A549 (cell line): ENCODE data around the gene ZNRF3. TPM values are rescaled to one million over a fixed set of nuclear protein-coding genes. Genes with fewer than 3 reads are reported as not detected.

Experiments
- ATAC-seq, 2 experiments: fragments of 200-7000 bp in 1 of 2; fragments of >200 bp in 1 of 2; cut with Nextera tagmentation in 1 of 2; cut with Tn5 transposase in 1 of 2; 3 replicates each; pipeline versions ENCODE4 v1.8.0 to v1.9.1; 2018 to 2020; ENCODE audit warnings: mild to moderate bottlenecking in 1 of 2, moderate library complexity in 1 of 2
- CTCF ChIA-PET: fragments of 300-600 bp; sonication (Branson Sonifier 250); formaldehyde crosslinking; extraction: SDS; loops from one replicate; lab custom pipeline; 2021; ENCODE audit warnings: antibody characterized with exemption, inconsistent platforms; lab: Yijun Ruan, JAX
- POLR2A ChIA-PET: fragments of 350-600 bp; formaldehyde crosslinking; extraction: SDS; loops from one replicate; lab custom pipeline; 2021; ENCODE audit warnings: antibody characterized with exemption, inconsistent platforms; lab: Yijun Ruan, JAX
- DNase-seq, 2 experiments: peaks; one replicate each; pipeline versions ENCODE4 v3.0.0 to v3.0.0-alpha.2; 2011 to 2016; ENCODE audit warnings: low read depth in 1 of 2, low spot score in 1 of 2
- FAIRE-seq: peaks from 2 replicates; lab custom pipeline; 2011; peaks lifted over from hg19 to GRCh38; lab: Jason Lieb, UNC
- H3K27ac ChIP-seq, 2 experiments: fragments of >200 bp; sonication (Bioruptor Twin); formaldehyde crosslinking; 3 replicates each; pipeline ENCODE4 v1.5.1; 2016 to 2017
- H3K4me1 ChIP-seq: fragments of >200 bp; sonication (Bioruptor Twin); formaldehyde crosslinking; 3 replicates; pipeline ENCODE4 v1.6.1; 2016
- H3K4me2 ChIP-seq: fragments of >200 bp; sonication (Bioruptor Twin); formaldehyde crosslinking; 3 replicates; pipeline ENCODE4 v1.6.1; 2016
- H3K4me3 ChIP-seq: fragments of >200 bp; sonication (Bioruptor Twin); formaldehyde crosslinking; 3 replicates; pipeline ENCODE4 v1.5.1; 2016
- H3K9me3 ChIP-seq: fragments of >200 bp; sonication (Bioruptor Twin); formaldehyde crosslinking; 3 replicates; pipeline ENCODE4 v1.6.1; 2016
- BHLHE40 ChIP-seq: IDR thresholded peaks from 2 replicates; pipeline ENCODE4 v1.6.1; 2012; ENCODE audit warnings: low read depth, low read length, inconsistent platforms
- CEBPB ChIP-seq, 2 experiments: fragments of >200 bp in 1 of 2; sonication (Bioruptor Twin) in 1 of 2; formaldehyde crosslinking in 1 of 2; IDR thresholded peaks; 2 replicates each; pipeline ENCODE4 v1.6.1; 2012 to 2016
- CHD2 ChIP-seq: fragments of 150-350 bp; IDR thresholded peaks from 2 replicates; pipeline ENCODE4 v1.6.1; 2014; ENCODE audit warnings: low read length; ENCODE audit not compliant: partially characterized antibody
- FOSB ChIP-seq: fragments of 250-450 bp; sonication (Bioruptor Pico); IDR thresholded peaks from 2 replicates; pipeline ENCODE4 v1.5.0; 2020; ENCODE audit warnings: mild to moderate bottlenecking, moderate library complexity
- FOSL2 ChIP-seq, 2 experiments: fragments of 450-650 bp in 1 of 2; fragments of >200 bp in 1 of 2; sonication (Bioruptor Twin) in 1 of 2; formaldehyde crosslinking; IDR thresholded peaks; 2 replicates each; pipeline versions ENCODE4 v1.5.0 to v1.6.1; 2016 to 2020; ENCODE audit warnings: mild to moderate bottlenecking in 1 of 2, moderate library complexity in 1 of 2
- FOXS1 ChIP-seq: fragments of 250-450 bp; sonication (Bioruptor Pico); IDR thresholded peaks from 2 replicates; pipeline ENCODE4 v1.5.0; 2020; ENCODE audit warnings: mild to moderate bottlenecking, moderate library complexity
- HOXB5 ChIP-seq: fragments of 250-450 bp; sonication (Bioruptor Pico); IDR thresholded peaks from 2 replicates; pipeline ENCODE4 v1.5.0; 2020; ENCODE audit warnings: mild to moderate bottlenecking, moderate library complexity
- JUN ChIP-seq, 2 experiments: fragments of >200 bp; sonication (Bioruptor Twin); formaldehyde crosslinking; IDR thresholded peaks; 2 replicates in 1 of 2; 3 replicates in 1 of 2; pipeline ENCODE4 v1.6.1; 2016 to 2017
- MYC ChIP-seq: IDR thresholded peaks from 2 replicates; pipeline ENCODE4 v1.6.1; 2012; ENCODE audit warnings: mild to moderate bottlenecking, inconsistent platforms, low read length, improper control_type of control experiment, borderline replicate concordance
- NR3C1 ChIP-seq: fragments of >200 bp; sonication (Bioruptor Twin); formaldehyde crosslinking; IDR thresholded peaks from 3 replicates; pipeline ENCODE4 v1.6.1; 2017
- POLR2A ChIP-seq: IDR thresholded peaks from 2 replicates; pipeline ENCODE4 v1.6.1; 2012; ENCODE audit warnings: mild to moderate bottlenecking, low read length
- POLR2AphosphoS2 ChIP-seq: conservative IDR thresholded peaks from 2 replicates; pipeline ENCODE4 v1.6.1; 2012; ENCODE audit warnings: low read length, improper control_type of control experiment, inconsistent platforms
- RARB ChIP-seq: fragments of 250-450 bp; sonication (Bioruptor Pico); IDR thresholded peaks from 2 replicates; pipeline ENCODE4 v1.8.0; 2021; ENCODE audit warnings: mild to moderate bottlenecking, moderate library complexity
- RCOR1 ChIP-seq: fragments of 150-350 bp; IDR thresholded peaks from 2 replicates; pipeline ENCODE4 v1.6.1; 2014; ENCODE audit warnings: antibody characterized with exemption, low read length, low read depth
- RNF2 ChIP-seq: fragments of 200-600 bp; sonication (generic); IDR thresholded peaks from 2 replicates; pipeline ENCODE4 v1.6.1; 2016; ENCODE audit warnings: low read depth, mild to moderate bottlenecking, antibody characterized with exemption, moderate library complexity, borderline replicate concordance
- TP53 ChIP-seq: fragments of 250-450 bp; sonication (Bioruptor Pico); IDR thresholded peaks from 2 replicates; pipeline ENCODE4 v1.5.0; 2021; ENCODE audit warnings: mild to moderate bottlenecking, moderate library complexity
- ZC3H11A ChIP-seq: fragments of 450-650 bp; IDR thresholded peaks from 2 replicates; pipeline ENCODE4 v1.6.1; 2014; ENCODE audit warnings: antibody characterized with exemption, mild to moderate bottlenecking
- ZNF302 ChIP-seq: fragments of 250-450 bp; sonication (Bioruptor Pico); IDR thresholded peaks from 2 replicates; pipeline ENCODE4 v1.9.0; 2021; ENCODE audit warnings: inconsistent platforms, mild to moderate bottlenecking, moderate library complexity
- WGBS: methylation state at CpG from one replicate; pipeline ENCODE4 v1.1.6; 2017; ENCODE audit errors: missing lambda C conversion rate; 5-methylcytosine and 5-hydroxymethylcytosine counted together
- polyA plus RNA-seq, 4 experiments: library from polyadenylated mRNA; depleted of rRNA in 3 of 4; stranded (reverse); fragments of >200 nt; fragmentation: RNase III in 1 of 4; extraction: RNeasy Plus Mini Kit Qiagen cat#74134 plus additional on column Dnase treatment in 1 of 4; gene quantifications; 2 replicates in 3 of 4; 3 replicates in 1 of 4; pipeline ENCODE4 v1.2.3, GENCODE V29; 2011 to 2017
- TF ChIP-seq, protein P1 (sequence below): IDR thresholded peaks from 2 replicates; pipeline ENCODE4 v1.6.1; 2012; ENCODE audit warnings: low read depth, borderline replicate concordance
- TF ChIP-seq, protein P2 (sequence below): fragments of 250-450 bp; sonication (Bioruptor Pico); IDR thresholded peaks from 2 replicates; pipeline ENCODE4 v1.5.0; 2020; ENCODE audit warnings: low read depth, mild to moderate bottlenecking, moderate library complexity
- TF ChIP-seq, protein P3 (sequence below): fragments of >200 bp; sonication (Bioruptor Twin); formaldehyde crosslinking; IDR thresholded peaks from 2 replicates; pipeline ENCODE4 v1.6.1; 2016
- TF ChIP-seq, protein P4 (sequence below): fragments of 200-600 bp; sonication (generic); IDR thresholded peaks from 2 replicates; pipeline ENCODE4 v1.6.1; 2016; ENCODE audit warnings: antibody characterized with exemption, mild to moderate bottlenecking, moderate library complexity

The ZNRF3 gene
- polyA plus RNA-seq, 2 of the 4 experiments (the other 2 are of a cell fraction), result 4.6 to 6.9 TPM

DNA sequence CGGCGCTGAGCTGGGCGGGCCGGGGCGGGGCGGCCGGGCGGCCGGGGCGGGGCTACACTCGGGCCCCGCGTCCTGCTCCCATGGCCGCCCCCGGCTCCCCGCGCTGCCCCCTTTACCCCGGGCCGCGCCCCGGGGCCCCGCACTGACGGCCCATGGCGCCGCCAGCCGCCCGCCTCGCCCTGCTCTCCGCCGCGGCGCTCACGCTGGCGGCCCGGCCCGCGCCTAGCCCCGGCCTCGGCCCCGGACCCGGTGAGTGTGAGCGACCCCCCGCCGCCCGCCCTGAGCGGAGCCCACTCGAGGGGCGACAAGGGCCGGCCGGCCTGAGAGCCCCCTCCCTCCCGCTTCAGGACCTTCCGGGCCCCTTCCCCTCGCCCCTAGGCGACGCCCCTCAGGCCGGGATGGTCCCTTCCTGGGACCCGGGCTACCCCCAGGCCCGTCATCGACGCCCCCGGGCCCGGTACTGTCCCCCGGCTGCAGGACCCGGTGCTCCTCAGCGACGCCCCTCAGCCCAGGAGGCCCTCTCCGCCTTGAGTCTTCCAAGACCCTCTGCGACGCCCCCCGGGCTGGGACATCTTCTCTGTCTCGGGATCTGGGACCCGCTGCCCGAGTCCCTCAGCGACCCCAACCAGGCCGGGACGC, 189.7 kb downstream of the ZNRF3 start, which contains the start of gene KREMEN1:
KREMEN1 (plus strand) TSS at position 57 of the 639 bp plus-strand sequence; CDS start at position 153, 96 bp downstream.
- no peaks in the 10 kb centered on the region for H3K9me3 ChIP-seq
- WGBS, result 0% methylated on average over 4 of the region's 76 CpGs
- CTCF ChIA-PET, result no interaction called here
- peak within 1 kb of the TSS; percentile 97 for H3K4me2 ChIP-seq
- peak within 1 kb of the TSS; percentile 85 for H3K4me3 ChIP-seq
- ATAC-seq, result peak in 1 of 2 experiments; percentile 14; a peak in 1 of 6 replicates
- TF ChIP-seq, protein P1, sequence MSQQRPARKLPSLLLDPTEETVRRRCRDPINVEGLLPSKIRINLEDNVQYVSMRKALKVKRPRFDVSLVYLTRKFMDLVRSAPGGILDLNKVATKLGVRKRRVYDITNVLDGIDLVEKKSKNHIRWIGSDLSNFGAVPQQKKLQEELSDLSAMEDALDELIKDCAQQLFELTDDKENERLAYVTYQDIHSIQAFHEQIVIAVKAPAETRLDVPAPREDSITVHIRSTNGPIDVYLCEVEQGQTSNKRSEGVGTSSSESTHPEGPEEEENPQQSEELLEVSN, result no peak
- TF ChIP-seq RARB, result no peak
- no peak for TF ChIP-seq RCOR1
- TF ChIP-seq FOXS1 (CRISPR knock-in tag), result no peak
- no peak for TF ChIP-seq POLR2AphosphoS2
- no peak for TF ChIP-seq BHLHE40
- TF ChIP-seq ZNF302 (CRISPR knock-in tag), result no peak
- TF ChIP-seq, all 56 proteins: peak for 0
- Histone ChIP-seq H3K27ac (peak within 1 kb of the TSS; percentile 82 to 99), H3K4me1 (peaks cover 9% of the 10 kb centered on the region; the same call in 2 of the 3 replicates)
- DNase-seq, result no peak
- FAIRE-seq, result no peak
- POLR2A ChIA-PET, result interaction anchor here (0.6 kb wide), 1 partner anchor 15 kb away, joined by 3 read pairs; no protein-coding TSS in a partner anchor

DNA sequence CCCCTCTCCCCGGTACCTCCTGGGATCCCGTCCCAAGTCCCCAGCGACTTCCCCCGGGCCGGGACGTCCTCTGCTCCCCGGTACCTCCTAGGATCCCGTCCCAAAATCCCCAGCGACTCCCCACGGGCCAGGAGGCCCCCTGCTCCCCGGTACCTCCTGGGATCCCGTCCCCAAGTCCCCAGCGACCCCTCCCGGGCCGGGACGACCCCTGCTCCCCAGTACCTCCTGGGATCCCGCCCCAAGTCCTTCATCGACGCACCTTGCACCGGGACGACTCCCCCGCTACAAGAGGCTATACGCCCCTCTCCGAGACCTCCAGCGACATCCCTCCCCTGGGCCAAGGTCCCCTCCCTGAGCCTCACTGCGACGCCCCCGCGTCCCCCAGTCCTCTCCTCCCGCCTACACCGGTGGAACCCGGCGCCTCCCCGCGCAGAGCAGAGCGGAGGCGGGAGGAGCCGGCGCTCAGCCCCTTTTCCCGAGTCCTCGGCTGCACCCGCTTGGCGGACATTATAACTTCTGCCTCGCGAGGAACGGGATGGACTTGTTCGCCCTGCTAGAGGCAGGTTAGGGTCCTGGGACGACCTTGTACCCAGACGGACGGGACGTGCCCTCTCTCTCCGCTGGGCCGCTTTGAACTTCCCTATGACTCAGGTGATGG, 190.4 kb downstream of the ZNRF3 start:
- peak overlapping the region; percentile 82 to 99; a peak in 5 of 6 replicates for H3K27ac ChIP-seq
- WGBS, result 93% methylated on average over 32 of the region's 53 CpGs
- peak overlapping the region; percentile 85 for H3K4me3 ChIP-seq
- no peaks in the 10 kb centered on the region for H3K9me3 ChIP-seq
- DNase-seq (no peak), ATAC-seq (no peak), FAIRE-seq (no peak)
- peaks cover 9% of the 10 kb centered on the region; the same call in 2 of the 3 replicates for H3K4me1 ChIP-seq
- peak overlapping the region; percentile 97 for H3K4me2 ChIP-seq
- CTCF ChIA-PET, result interaction anchor here (1.3 kb wide), 1 partner anchor 18 kb away, joined by 3 read pairs; no protein-coding TSS in a partner anchor
- no peak for TF ChIP-seq TP53 (CRISPR knock-in tag)
- TF ChIP-seq, protein P1, result no peak
- no peak for TF ChIP-seq MYC
- TF ChIP-seq JUN (IDR thresholded peaks at IDR 0.05), result no peak
- no peak for TF ChIP-seq RCOR1
- TF ChIP-seq, protein P2, sequence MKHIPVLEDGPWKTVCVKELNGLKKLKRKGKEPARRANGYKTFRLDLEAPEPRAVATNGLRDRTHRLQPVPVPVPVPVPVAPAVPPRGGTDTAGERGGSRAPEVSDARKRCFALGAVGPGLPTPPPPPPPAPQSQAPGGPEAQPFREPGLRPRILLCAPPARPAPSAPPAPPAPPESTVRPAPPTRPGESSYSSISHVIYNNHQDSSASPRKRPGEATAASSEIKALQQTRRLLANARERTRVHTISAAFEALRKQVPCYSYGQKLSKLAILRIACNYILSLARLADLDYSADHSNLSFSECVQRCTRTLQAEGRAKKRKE (CRISPR knock-in tag), result no peak
- TF ChIP-seq, protein P3, sequence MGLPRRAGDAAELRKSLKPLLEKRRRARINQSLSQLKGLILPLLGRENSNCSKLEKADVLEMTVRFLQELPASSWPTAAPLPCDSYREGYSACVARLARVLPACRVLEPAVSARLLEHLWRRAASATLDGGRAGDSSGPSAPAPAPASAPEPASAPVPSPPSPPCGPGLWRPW, result no peak
- TF ChIP-seq, protein P4, sequence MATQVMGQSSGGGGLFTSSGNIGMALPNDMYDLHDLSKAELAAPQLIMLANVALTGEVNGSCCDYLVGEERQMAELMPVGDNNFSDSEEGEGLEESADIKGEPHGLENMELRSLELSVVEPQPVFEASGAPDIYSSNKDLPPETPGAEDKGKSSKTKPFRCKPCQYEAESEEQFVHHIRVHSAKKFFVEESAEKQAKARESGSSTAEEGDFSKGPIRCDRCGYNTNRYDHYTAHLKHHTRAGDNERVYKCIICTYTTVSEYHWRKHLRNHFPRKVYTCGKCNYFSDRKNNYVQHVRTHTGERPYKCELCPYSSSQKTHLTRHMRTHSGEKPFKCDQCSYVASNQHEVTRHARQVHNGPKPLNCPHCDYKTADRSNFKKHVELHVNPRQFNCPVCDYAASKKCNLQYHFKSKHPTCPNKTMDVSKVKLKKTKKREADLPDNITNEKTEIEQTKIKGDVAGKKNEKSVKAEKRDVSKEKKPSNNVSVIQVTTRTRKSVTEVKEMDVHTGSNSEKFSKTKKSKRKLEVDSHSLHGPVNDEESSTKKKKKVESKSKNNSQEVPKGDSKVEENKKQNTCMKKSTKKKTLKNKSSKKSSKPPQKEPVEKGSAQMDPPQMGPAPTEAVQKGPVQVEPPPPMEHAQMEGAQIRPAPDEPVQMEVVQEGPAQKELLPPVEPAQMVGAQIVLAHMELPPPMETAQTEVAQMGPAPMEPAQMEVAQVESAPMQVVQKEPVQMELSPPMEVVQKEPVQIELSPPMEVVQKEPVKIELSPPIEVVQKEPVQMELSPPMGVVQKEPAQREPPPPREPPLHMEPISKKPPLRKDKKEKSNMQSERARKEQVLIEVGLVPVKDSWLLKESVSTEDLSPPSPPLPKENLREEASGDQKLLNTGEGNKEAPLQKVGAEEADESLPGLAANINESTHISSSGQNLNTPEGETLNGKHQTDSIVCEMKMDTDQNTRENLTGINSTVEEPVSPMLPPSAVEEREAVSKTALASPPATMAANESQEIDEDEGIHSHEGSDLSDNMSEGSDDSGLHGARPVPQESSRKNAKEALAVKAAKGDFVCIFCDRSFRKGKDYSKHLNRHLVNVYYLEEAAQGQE, result no peak
- no peak for TF ChIP-seq NR3C1
- no peak for TF ChIP-seq POLR2A
- TF ChIP-seq RARB, result no peak
- TF ChIP-seq RNF2, result no peak
- no peak for TF ChIP-seq CEBPB (IDR thresholded peaks at IDR 0.05)
- no peak for TF ChIP-seq ZNF302 (CRISPR knock-in tag)
- no peak for TF ChIP-seq CHD2
- TF ChIP-seq HOXB5 (CRISPR knock-in tag), result no peak
- TF ChIP-seq FOSL2 (IDR thresholded peaks at IDR 0.05), result no peak
- TF ChIP-seq FOSL2 (CRISPR knock-in tag; IDR thresholded peaks at IDR 0.05), result no peak
- no peak for TF ChIP-seq FOSB (CRISPR knock-in tag)
- TF ChIP-seq ZC3H11A, result no peak
- POLR2A ChIA-PET, result no interaction called here
